Right ventricle myocardium superior (tissue), 1 donor: ENCODE measurements around the gene PLCB4. TPM values are rescaled to one million over a fixed set of nuclear protein-coding genes. Genes with fewer than 3 reads are reported as not detected.
"Not testable (repeated sequence)": the region's sequence is repeated elsewhere in the genome, so short reads cannot be mapped to it uniquely, and the experiment has no call there.

Source experiments
- ATAC-seq: fragments of 200-7000 bp; cut with Tn5 transposase; one replicate; pipeline ENCODE4 v1.9.1; 2020; ENCODE audit warnings: mild to moderate bottlenecking; ENCODE audit not compliant: poor library complexity
- DNase-seq: peaks from one replicate; pipeline ENCODE4 v3.0.0-alpha.2; 2020
- intact Hi-C: fragments of 100-400 bp; cut with DNase I; formaldehyde crosslinking; loops from one replicate; pipeline ENCODE4 v1.11.2; 2022
- total RNA-seq: library from RNA; stranded (reverse); fragmentation: NEBNext Ultra II Directional; extraction: Animal tissue kit (Norgen Biotek cat#: 25700); gene quantifications from one replicate; pipeline ENCODE4 v1.2.1, GENCODE V29; 2021
- donor health status: DM: no; HTN: yes; CAD: no; lungs with severe emphysema.

PLCB4 gene
- total RNA-seq, 1 donor from 2014 or later, result 27.4 TPM

DNA sequence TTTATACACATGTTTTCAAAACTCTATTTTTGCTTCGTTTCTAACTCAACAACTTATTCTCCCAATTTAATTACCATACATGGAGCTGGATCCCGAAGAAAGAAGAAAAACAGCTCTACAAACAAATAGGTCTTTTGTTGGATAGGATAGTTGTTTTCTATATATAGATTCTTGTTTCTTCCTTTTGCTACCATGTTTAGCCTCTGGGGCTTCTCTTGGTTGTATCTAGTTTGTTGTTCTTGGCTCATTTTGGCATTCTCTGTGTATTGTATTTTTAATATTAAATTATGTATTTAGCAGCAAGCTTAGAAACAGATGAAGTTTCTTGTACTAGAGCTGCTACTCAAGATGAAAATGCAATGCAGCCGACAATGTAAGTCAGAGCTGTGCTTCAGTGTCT, 60.9 kb downstream of the PLCB4 start:
- intact Hi-C loops, result no loop called here
- ATAC-seq (peak; percentile 27), DNase-seq (no peak)

DNA sequence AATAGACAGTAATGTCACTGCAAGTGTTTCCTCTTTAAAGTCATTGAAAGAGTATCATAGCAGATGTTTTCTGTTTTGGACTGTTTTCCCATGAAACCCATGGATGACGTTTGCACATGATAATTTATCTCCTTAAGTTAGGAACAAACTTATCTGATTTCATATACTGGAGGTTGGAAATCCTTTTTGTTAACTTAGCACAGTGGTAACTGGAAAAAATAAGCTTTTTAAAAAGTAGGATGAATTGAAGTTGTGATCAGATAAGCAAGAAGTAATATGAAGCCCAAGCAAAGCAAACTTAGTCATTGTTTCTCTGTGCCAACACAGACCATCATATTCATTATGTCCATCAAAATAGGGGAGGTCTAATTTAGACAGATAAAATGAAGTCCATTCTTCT, 61.6 kb downstream of the PLCB4 start:
- ATAC-seq, result peak; percentile 45
- intact Hi-C loops, result no loop called here
- no peak for DNase-seq

DNA sequence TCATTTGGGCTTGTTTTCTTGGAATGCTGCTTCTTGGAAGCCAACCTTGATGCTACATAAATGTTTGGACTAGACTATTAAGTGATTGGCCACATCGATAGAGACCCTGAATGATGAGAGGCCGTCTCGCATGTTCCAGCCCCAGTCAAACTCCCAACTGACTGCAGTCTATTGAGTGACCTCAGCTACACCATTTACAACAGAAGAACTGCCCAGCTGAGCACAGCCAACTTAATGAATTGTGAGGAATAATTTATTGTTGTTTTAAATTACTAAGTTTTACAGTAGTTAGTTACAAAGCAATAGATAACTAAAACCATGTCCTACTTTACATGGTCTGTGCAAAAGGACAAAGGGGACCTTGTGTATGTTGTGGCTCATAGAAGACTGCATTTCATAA, 63.0 kb downstream of the PLCB4 start:
- ATAC-seq, result no peak
- DNase-seq, result no peak
- intact Hi-C loops, result no loop called here

DNA sequence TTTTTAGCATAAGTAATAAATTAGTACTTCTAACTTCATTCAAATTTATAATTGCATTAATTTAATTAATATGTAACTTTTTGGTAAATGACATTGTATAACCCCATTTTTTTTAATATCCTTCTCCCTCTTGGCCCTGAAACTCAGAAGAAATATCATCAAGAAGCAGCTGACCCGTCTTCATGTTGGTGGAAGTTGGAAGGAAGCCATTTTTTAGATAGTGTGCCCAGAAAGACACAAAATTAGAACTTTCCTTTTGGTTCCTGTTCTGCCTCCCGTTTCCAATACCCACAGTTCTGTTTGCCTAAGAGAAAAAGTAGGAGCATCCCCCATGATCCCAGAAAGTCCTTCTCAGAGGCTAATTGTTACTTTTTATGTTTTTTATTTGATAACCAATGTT, 65.5 kb downstream of the PLCB4 start:
- no peak for ATAC-seq
- intact Hi-C loops, result no loop called here
- DNase-seq, result no peak

DNA sequence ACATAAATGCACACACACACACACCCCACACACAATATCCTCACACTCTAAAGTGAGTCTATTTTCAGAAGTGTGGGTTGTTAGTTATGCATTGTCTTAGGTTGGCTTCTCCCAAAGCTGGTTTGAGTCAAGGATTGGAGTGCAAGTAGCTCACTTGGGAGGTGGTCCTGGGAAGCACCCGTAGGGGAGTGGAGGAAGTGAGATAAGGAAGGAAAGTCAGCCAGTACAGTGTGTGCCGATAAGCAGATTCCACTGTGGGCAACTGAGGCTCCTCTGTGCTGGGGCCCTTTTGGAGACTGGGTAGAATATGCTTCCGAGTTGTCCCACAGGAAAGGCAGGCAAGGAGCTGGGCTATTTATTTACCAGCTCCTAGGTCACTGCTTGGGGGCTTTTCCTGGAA, 67.2 kb downstream of the PLCB4 start:
- ATAC-seq (no peak), DNase-seq (no peak)
- intact Hi-C loops, result no loop called here

DNA sequence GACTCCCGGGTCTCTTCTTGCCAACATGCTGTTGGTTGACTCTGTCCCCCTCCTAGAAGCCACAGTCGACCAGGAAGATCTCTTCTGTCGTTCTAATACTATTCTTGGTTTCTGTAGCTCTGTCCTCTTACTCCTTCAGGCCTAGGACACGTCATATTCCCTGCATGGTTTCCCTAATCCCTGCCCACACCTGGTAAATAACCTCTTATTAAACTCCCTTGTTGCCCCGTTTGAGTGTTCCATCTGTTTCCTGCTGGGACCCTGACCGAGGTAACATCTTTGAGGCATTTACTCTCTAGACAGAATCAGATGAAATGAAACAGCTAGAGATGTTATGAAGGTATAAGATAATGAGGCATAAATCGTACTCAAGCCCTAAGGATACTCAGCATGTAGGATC, 68.1 kb downstream of the PLCB4 start:
- DNase-seq (no peak), ATAC-seq (no peak)
- intact Hi-C loops, result no loop called here

DNA sequence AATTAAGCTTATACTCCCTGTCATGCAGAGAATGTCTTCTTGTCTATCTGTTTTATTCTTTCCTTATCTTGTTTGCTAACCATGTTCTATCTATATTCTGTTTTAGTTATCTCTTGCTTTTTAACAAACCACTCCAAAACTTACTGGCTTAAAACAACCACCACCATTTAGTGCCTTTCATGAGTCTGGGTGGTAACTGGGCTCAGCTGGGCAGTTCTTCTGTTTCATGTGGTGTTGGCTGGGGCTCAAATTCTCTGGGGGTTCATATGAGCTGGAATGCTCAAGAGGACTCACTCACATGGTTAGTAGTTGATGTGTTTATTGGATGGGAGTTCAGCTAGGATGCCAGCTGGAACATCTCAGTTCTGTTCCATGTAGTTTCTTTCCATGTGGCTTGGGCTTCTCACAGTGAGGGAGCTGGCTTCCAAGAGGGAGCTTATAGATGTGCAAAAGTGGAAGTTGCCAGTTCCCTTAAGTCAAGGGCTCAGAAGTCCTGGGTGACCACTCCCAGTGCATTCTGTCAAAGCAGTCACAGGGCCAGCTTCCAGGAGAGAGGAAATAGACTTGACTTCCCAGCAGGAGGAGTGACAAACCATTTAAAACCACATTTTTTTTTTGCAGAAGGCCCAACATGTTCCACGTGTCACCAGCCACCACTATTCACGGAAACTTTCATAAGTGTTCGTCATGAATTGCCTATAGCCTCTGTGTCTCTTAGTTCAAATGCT, 70.4 kb downstream of the PLCB4 start:
- peak; percentile 34 for ATAC-seq
- no peak for DNase-seq
- intact Hi-C loops, result no loop called here

DNA sequence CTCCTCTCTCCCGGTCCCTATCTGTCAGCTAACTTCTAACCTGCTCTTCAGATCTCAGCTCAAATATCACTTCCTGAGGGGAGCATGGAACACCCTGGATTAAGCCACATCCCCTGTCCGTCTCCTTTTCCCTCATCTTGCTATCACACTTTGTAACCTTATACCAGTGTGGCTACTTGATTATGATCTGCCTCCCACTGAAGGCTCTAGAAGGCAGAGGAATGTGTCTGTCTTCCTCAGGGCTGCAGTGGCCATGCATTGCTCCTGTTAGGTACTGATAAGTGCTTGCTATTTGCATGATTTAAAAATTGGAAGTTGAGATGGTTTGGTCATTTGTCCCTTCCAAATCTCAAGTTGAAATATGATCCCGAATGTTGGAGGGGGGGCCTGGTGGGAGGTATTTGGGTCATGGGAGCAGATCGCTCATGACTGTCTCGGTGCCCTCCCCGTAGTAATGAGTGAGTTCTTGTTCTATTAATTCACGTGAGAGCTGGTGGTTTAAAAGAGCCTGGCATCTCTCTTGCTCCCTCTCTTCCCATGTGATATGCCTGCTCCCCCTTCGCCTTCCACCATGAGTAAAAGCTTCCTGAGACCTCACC, 71.4 kb downstream of the PLCB4 start:
- ATAC-seq, result no peak
- DNase-seq, result no peak
- intact Hi-C loops, result no loop called here

DNA sequence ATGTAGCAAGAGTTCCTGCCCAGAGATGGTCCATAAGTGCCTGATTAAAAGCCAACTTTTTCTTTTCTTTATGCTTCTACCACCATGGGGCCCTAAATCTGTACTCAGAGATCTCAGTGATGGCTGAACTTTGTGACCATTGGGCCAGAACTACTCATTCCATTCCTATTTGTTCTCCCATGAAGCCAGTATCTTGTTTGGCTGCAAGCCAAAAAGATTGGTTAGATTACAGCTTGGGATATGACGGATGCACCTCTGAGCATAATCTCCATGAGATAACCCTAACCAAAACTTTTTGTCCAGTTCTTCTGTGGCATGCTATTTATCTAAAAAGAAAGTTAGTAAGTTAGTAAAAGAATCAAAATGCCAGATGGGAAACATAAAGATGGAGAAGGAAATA, 72.2 kb downstream of the PLCB4 start:
- DNase-seq (no peak), ATAC-seq (no peak)
- intact Hi-C loops, result no loop called here

DNA sequence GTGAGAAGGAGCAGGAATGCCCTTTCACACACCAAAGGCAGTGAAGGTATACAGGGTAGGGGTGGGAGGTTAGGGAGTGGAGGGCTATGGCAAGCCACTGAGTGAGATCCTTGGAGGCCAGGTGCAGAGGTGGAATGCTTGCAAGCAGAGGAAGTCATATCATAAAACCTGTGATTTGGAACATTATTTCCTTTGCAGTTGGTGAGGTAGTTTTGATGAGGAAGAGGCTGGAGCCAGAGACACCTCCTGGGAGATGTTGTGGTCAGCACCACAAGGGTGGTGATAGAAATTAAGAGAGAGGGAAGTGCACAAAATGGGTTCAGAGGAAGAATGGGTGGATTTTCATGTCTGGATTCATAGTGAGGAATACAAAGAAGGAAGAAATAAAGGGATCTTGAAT, 73.0 kb downstream of the PLCB4 start:
- ATAC-seq, result no peak
- intact Hi-C loops, result no loop called here
- DNase-seq, result no peak

DNA sequence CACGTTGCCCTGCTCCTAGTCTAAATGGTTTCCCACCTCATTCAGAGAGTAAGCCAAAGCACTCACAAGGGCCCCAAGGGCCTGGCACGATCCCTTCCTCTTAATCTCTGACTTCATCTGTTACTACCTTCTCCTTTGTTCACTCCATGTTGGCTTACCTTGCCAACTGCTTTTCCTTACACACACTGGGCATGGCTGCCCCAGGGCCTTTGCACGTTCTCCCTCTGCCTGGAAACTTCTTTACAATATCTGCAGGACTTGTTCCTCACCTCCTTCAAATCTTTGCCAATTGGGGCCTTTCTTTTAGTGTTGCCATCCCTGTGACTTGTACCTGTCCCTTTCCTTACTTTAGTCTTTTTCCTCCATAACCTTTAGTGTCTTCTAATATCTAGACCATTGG, 73.9 kb downstream of the PLCB4 start:
- intact Hi-C loops, result no loop called here
- DNase-seq (no peak), ATAC-seq (no peak)

DNA sequence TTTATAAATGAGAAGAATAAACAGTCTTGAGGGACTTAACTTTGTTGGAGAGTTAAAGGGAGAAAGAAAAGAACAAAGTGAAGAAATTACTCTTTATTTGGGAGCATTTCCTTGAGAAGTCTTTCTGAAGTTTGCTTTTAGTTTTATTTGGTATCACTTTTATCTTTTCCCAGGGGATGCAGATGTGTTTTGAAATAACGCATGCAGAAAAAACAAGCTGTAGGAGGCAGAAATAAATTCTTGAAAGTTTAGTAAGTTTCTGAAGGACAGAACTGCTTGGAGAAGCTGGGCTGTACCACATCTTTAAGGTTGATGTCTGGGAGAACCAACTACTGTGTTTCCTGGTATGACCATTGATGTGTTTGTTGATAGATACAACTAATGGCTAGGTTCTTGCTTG, 75.0 kb downstream of the PLCB4 start:
- intact Hi-C loops, result no loop called here
- no peak for DNase-seq
- no peak for ATAC-seq

DNA sequence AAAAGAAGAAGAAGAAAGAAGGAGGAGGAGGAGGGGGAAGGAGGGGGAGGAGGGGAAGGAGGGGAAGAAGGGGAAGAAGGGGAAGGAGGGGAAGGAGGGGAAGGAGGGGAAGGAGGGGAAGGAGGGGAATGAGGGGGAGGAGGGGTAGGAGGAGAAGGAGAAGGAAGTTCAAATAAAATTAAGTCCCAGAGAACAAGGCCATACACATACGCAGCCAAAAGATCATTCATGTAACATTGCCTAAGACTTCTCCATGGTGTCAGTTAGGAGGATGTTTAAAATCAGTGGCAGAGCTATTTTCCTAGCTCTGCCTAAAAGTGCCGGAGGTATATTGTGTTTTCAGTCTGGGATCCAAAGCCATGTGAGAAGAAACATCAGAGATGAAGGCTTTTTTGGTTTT, 75.8 kb downstream of the PLCB4 start:
- DNase-seq (no peak), ATAC-seq (peak; percentile 37)
- intact Hi-C loops, result no loop called here

DNA sequence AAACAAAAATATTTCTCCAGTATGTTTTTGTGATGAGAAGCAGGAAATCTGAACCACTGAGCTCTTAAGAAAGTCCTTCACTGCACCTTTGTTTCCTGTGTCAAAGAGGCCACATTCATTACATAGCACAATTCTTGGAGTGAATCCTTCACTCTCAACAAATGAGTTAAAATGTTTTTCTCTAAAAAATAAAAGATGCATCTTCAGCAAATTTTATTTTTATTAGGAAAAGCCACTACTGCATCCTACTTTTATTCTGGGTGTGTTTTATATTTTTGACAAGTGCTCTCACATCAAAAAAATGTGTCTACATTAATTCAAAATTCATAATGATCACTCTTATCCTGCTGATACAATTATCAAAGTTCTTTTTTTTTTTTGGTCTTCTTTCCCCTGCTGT, 76.3 kb downstream of the PLCB4 start:
- intact Hi-C loops, result no loop called here
- ATAC-seq, result no peak
- no peak for DNase-seq

DNA sequence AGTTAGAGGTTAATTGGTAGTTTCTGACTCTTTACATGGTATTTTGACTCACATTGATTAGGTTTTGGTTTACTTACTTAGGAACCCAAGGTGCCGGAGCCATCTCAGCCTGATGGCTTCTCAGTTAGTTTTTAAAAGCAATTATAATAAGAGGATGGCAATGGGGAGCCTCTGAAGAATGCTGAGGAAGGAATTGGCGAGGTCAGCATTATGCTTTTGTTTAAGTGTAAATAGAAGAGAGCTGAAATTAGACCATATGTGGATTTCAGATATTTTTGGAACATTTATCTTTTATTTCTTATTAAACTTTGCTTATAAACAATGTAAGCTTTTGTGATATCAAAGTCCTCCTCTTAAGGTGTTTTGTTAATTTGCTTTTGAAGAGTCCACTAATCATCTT, 77.8 kb downstream of the PLCB4 start:
- ATAC-seq, result no peak
- intact Hi-C loops, result no loop called here
- no peak for DNase-seq

DNA sequence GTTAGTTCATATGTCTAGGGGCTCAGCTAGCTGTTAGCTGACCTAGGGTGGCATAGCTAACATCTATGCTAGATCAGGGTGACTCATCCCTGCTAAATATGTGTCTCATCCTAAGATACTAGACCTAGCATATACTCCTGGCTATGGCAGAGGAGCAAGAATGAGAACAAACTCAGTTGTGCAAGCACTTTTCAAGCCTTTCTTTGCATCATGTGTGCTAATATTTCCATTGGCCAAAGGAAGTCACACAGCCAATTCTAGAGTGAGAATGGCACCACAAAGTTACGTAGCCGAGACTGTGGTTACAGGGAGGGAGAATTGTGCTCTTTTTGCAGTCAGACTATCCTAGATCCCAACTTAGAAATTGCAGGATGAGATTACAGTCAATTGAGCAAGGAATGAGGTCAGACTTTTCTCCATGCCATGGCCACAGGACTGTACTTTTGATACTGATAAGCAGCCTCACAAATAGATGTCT, 78.7 kb downstream of the PLCB4 start:
- intact Hi-C loops, result no loop called here
- DNase-seq (no peak), ATAC-seq (peak; percentile 24)

DNA sequence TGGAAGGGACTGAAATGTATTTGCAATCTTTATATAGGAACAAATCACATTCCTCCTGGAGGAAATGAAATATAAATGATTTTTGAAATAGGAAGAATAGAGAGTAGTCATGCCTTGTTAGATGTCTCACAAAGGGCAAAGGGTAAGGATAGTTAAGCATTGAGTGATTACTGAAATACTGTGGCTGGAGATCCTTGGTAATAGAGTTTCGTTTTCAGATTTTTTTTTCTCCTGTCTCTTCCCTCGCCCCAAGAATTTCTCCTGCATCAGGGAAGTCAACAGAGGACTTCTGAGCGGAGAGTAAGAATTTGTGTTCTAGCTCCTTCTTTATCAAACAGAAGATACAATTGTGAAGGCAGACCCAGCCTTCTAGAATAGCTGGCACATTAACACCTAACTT, 79.4 kb downstream of the PLCB4 start:
- intact Hi-C loops, result no loop called here
- ATAC-seq (no peak), DNase-seq (no peak)

DNA sequence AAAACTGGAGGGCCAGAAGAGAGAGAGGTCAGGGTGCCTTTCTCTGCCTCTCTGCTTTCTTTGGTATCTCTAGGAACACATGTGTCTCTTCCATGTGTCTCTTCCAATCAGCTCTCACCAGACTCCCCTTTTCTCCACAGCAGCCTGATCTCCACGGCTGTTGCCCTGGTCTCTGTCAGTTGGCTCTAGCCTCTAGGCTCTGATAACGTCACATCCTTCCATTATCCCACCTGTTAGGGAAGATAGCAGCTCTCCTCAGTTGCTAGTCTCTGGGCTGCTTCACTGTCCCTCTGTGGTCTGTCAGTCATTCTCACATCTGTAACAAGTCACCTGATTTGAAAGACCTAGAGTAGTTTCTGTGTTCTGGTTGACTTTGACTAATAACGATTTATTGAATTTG, 80.2 kb downstream of the PLCB4 start:
- intact Hi-C loops, result no loop called here
- no peak for DNase-seq
- ATAC-seq, result no peak

DNA sequence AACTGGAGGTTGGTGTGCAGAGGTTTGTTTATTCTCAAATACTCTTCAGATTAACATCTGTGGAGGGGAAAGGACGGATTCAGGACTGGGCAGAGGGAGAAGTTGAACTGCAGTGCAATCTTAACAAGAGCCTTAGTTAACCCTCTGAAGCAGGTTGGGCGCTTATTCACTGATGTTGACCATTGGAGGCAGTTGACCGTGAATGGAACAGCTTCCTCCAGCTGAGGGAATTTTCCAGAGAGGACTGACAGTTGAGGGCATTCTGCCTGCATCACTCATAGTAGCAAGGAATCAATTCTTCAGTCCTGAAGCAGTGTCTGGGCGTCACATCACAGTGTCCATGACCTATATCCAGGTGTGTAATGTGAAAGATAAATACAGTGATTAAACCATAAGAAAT, 80.9 kb downstream of the PLCB4 start:
- intact Hi-C loops, result no loop called here
- no peak for DNase-seq
- ATAC-seq, result no peak

DNA sequence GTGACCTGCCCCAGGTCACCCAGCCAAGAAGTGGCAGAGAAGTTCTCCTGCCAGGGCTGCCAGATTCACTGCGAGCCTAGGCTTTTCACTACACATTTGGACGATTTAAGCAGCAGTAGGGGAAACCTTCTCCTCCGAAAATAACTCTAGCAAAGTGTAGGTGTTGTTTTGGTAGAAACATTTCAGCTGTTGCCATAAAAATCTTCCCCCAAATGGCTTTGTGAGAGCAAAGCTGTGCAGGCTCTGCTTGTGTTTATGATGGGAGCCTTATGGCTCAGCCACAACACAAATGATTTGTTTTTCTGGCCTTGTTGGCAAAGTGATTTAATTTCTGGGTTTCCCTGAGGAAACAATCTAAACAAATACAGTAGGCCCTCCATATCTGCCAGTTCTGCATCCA, 81.8 kb downstream of the PLCB4 start:
- ATAC-seq, result no peak
- DNase-seq, result no peak
- intact Hi-C loops, result no loop called here

DNA sequence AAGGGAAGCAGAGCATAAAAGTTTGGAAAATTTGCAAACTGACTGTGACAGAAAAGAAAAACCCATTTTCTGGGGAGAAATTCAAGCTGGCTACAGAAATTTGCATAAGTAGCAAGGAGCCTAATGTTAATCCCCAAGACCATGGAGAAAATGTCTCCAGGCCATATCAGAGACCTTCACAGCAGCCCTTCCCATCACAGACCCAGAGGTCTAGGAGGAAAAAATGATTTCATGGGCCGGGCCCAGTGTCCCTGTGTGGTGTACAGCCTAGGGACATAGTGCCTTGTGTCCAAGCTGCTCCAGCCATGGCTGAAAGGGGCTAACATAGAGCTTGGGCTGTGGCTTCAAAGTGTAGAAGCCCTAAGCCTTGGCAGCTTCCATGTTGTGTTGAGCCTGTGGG, 83.3 kb downstream of the PLCB4 start:
- not testable (repeated sequence) for ATAC-seq, DNase-seq

More for the DNA sequence above, 83.3 kb downstream of the PLCB4 start:
- intact Hi-C loops, result not testable (repeated sequence)
